ENCODE results near the gene WSCD2.

The WSCD2 gene

DNA sequence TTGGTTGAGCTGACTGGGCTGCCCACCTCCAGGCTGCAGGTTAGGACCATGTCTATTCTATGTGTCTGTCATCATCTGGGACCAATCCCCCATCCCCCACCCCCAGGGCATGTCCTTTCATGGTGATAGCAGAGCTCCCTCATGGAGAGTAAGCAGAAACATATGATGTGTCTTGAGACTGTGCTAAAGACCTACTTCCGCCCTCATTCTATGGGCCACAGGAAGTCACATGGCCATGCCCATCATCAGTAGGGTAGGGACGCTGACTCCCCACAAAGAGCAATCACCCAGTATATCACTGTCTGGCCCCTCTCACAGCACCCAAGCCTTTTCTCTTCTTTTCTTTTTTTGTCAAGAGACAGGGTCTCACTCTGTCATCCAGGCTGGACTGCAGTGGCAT, 110.3 kb downstream of the WSCD2 start:
- Histone ChIP-seq H3K79me2 (ENCODE audit: insufficient read depth, low read length) (no peaks in the 10 kb centered on the region), H3F3A (ENCODE audit: low read depth) (no peaks in the 10 kb centered on the region), H3K4me3 (ENCODE audit: low read length, poor library complexity, severe bottlenecking) (no peak overlapping the region), H2AFZ (ENCODE audit: low read length) (no peak overlapping the region), H3K4me1 (ENCODE audit: insufficient read depth, low read length, poor library complexity, severe bottlenecking) (no peaks in the 10 kb centered on the region), H3K36me3 (ENCODE audit: insufficient read depth, low read length) (no peaks in the 10 kb centered on the region), H3K9me3 (ENCODE audit: insufficient read depth, low read depth, low read length) (no peaks in the 10 kb centered on the region), H3K27me3 (ENCODE audit: insufficient read depth, low read length, poor library complexity, severe bottlenecking) (peaks cover 4% of the 10 kb centered on the region), H4K20me1 (ENCODE audit: insufficient read depth, low read length, poor library complexity, severe bottlenecking) (no peaks in the 10 kb centered on the region), H3K9me2 (replicated peaks; ENCODE audit: low read depth, low read length) (no peaks in the 10 kb centered on the region), H3K9ac (ENCODE audit: low read depth, low read length, poor library complexity, severe bottlenecking) (no peak overlapping the region), H3K4me2 (ENCODE audit: low read depth, low read length, poor library complexity, severe bottlenecking) (no peak overlapping the region)
- TF ChIP-seq EZH2phosphoT487 (IDR thresholded peaks at IDR 0.05; ENCODE audit: borderline replicate concordance): no peak
- no peak for TF ChIP-seq CTCF (conservative IDR thresholded peaks at IDR 0.05; ENCODE audit: low read length)

- no peaks in the 10 kb centered on the region for H3K4me1 ChIP-seq (ENCODE audit: insufficient read depth, low read length, poor library complexity, severe bottlenecking)
- H2AFZ ChIP-seq (ENCODE audit: low read length): no peak overlapping the region
- H3K9ac ChIP-seq (ENCODE audit: low read depth, low read length, poor library complexity, severe bottlenecking): no peak overlapping the region
- H3K4me3 ChIP-seq (ENCODE audit: low read length, poor library complexity, severe bottlenecking): no peak overlapping the region
- H3K9me3 ChIP-seq (ENCODE audit: insufficient read depth, low read depth, low read length): no peaks in the 10 kb centered on the region
- H3K4me2 ChIP-seq (ENCODE audit: low read depth, low read length, poor library complexity, severe bottlenecking): no peak overlapping the region
- no peaks in the 10 kb centered on the region for H3K36me3 ChIP-seq (ENCODE audit: insufficient read depth, low read length)
- no peaks in the 10 kb centered on the region for H3K9me2 ChIP-seq (replicated peaks; ENCODE audit: low read depth, low read length)
- no peak for TF ChIP-seq CTCF (conservative IDR thresholded peaks at IDR 0.05; ENCODE audit: low read length)
- no peak for TF ChIP-seq EZH2phosphoT487 (IDR thresholded peaks at IDR 0.05; ENCODE audit: borderline replicate concordance)
- H4K20me1 ChIP-seq (ENCODE audit: insufficient read depth, low read length, poor library complexity, severe bottlenecking): no peaks in the 10 kb centered on the region
- no peaks in the 10 kb centered on the region for H3K79me2 ChIP-seq (ENCODE audit: insufficient read depth, low read length)
- peaks cover 4% of the 10 kb centered on the region for H3K27me3 ChIP-seq (ENCODE audit: insufficient read depth, low read length, poor library complexity, severe bottlenecking)
- no peaks in the 10 kb centered on the region for H3F3A ChIP-seq (ENCODE audit: low read depth)
Observed at GRCh38 chr12:108240027-108240785, 111.1 kb downstream of the WSCD2 start.

GRCh38 chr12:108240928-108241327, 111.8 kb downstream of the WSCD2 start:
- H2AFZ ChIP-seq (ENCODE audit: low read length): no peak overlapping the region
- H3K9me3 ChIP-seq (ENCODE audit: insufficient read depth, low read depth, low read length): no peaks in the 10 kb centered on the region
- no peaks in the 10 kb centered on the region for H3K79me2 ChIP-seq (ENCODE audit: insufficient read depth, low read length)
- no peak for TF ChIP-seq CTCF (conservative IDR thresholded peaks at IDR 0.05; ENCODE audit: low read length)
- TF ChIP-seq EZH2phosphoT487 (IDR thresholded peaks at IDR 0.05; ENCODE audit: borderline replicate concordance): no peak
- H3K4me2 ChIP-seq (ENCODE audit: low read depth, low read length, poor library complexity, severe bottlenecking): no peak overlapping the region
- H3K9ac ChIP-seq (ENCODE audit: low read depth, low read length, poor library complexity, severe bottlenecking): no peak overlapping the region
- no peak overlapping the region for H3K4me3 ChIP-seq (ENCODE audit: low read length, poor library complexity, severe bottlenecking)
- no peaks in the 10 kb centered on the region for H3K36me3 ChIP-seq (ENCODE audit: insufficient read depth, low read length)
- no peaks in the 10 kb centered on the region for H3F3A ChIP-seq (ENCODE audit: low read depth)
- peaks cover 3% of the 10 kb centered on the region for H3K27me3 ChIP-seq (ENCODE audit: insufficient read depth, low read length, poor library complexity, severe bottlenecking)
- no peaks in the 10 kb centered on the region for H4K20me1 ChIP-seq (ENCODE audit: insufficient read depth, low read length, poor library complexity, severe bottlenecking)
- no peaks in the 10 kb centered on the region for H3K4me1 ChIP-seq (ENCODE audit: insufficient read depth, low read length, poor library complexity, severe bottlenecking)
- H3K9me2 ChIP-seq (replicated peaks; ENCODE audit: low read depth, low read length): no peaks in the 10 kb centered on the region

Measured in Loucy (cell line).